Brain microvascular endothelial cell (primary cell): Measurements from ENCODE around the gene BCAS1.

Experiments
- DNase-seq: peaks from one replicate; pipeline ENCODE4 v3.0.0-alpha.2; 2020
- H3K27ac ChIP-seq: fragments of 250-450 bp; sonication (Bioruptor Pico); 2 replicates; pipeline ENCODE4 v1.5.1; 2020; ENCODE audit warnings: mild to moderate bottlenecking, moderate library complexity
- H3K27me3 ChIP-seq: fragments of 250-450 bp; sonication (Bioruptor Pico); replicated peaks from 2 replicates; pipeline ENCODE4 v1.5.1; 2020; ENCODE audit warnings: mild to moderate bottlenecking
- H3K36me3 ChIP-seq: fragments of 250-450 bp; sonication (Bioruptor Pico); replicated peaks from 2 replicates; pipeline ENCODE4 v1.5.1; 2020; ENCODE audit warnings: mild to moderate bottlenecking
- H3K4me3 ChIP-seq: 2 replicates; pipeline ENCODE4 v1.5.1; 2011; ENCODE audit warnings: low read depth, mild to moderate bottlenecking, control low read depth, low read length, moderate library complexity
- in situ Hi-C: cut with HindIII; loops from 2 replicates; pipeline ENCODE4 v1.10.0; 2017; ENCODE audit warnings: low sequenced_read_pairs, low pct_ligation_motif_present
- TF ChIP-seq, protein P1 (sequence below): IDR thresholded peaks from 2 replicates; pipeline ENCODE4 v1.5.1; 2011; ENCODE audit warnings: low read depth, mild to moderate bottlenecking, moderate library complexity, low read length, control low read depth, inconsistent platforms; ENCODE audit errors: missing control alignments

BCAS1 gene

DNA sequence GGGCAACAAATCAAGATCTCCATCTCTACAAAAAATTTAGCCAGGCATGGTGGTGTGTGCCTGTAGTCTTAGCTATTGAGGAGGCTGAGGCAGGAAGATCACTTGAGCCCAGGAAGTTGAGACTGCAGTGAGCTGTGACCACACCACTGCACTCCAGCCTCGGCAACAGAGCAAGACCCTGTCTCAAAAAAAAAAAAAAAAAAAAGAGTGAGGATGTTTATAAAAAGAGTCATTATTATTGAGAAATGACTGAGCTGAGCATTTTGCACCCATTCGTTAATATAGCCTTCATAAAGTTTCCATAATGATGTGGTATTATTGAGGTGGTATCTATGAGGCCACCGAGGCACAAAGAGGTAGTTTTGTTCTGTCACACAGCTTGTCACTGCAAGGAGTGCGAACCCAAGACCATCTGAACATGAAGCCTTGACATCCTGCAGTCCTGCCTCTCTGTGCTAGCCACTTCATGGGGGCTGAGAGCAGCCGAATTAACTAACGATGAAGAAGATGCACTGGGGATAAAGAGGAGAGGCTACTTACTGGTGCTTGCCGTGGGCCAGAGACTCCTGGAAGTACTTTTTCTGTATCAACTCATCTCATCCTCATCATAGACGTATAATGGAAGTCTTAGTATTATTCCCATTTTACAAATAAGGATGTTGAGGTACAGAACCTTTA, 175.5 kb downstream of the BCAS1 start:
- DNase-seq = no peak
- TF ChIP-seq, protein P1, sequence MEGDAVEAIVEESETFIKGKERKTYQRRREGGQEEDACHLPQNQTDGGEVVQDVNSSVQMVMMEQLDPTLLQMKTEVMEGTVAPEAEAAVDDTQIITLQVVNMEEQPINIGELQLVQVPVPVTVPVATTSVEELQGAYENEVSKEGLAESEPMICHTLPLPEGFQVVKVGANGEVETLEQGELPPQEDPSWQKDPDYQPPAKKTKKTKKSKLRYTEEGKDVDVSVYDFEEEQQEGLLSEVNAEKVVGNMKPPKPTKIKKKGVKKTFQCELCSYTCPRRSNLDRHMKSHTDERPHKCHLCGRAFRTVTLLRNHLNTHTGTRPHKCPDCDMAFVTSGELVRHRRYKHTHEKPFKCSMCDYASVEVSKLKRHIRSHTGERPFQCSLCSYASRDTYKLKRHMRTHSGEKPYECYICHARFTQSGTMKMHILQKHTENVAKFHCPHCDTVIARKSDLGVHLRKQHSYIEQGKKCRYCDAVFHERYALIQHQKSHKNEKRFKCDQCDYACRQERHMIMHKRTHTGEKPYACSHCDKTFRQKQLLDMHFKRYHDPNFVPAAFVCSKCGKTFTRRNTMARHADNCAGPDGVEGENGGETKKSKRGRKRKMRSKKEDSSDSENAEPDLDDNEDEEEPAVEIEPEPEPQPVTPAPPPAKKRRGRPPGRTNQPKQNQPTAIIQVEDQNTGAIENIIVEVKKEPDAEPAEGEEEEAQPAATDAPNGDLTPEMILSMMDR = no peak
- no peak overlapping the region for H3K27ac ChIP-seq
- H3K36me3 ChIP-seq = no peaks in the 10 kb centered on the region
- in situ Hi-C loops = loop anchor here (25.0 kb wide), 1 partner anchor 308 kb away; the partner anchor contains the start of gene ZNF217
- H3K27me3 ChIP-seq = no peaks in the 10 kb centered on the region
- no peak overlapping the region for H3K4me3 ChIP-seq
